Stimulated activated CD4-positive, alpha-beta T cell treated with anti-CD3 and anti-CD28 coated beads, TNF-alpha, amount 100 ng/mL, for 4 hours (primary cell): ENCODE data around the gene ZNF587.
"Not testable (repeated sequence)": the region's sequence is repeated elsewhere in the genome, so short reads cannot be mapped to it uniquely, and the experiment has no call there.

Source experiments
- DNase-seq, 3 experiments: peaks; one replicate each; pipeline ENCODE4 v3.0.0-alpha.2; 2020; ENCODE audit warnings: low read depth in 3 of 3

Gene ZNF587

GRCh38 chr19:57823155-57823554 is 26.5 kb upstream of the ZNF587 start:
- DNase-seq: not testable (repeated sequence)

- not testable (repeated sequence) for DNase-seq
These were observed 26.1 kb upstream of the ZNF587 start for GRCh38 chr19:57823608-57824007.

DNA sequence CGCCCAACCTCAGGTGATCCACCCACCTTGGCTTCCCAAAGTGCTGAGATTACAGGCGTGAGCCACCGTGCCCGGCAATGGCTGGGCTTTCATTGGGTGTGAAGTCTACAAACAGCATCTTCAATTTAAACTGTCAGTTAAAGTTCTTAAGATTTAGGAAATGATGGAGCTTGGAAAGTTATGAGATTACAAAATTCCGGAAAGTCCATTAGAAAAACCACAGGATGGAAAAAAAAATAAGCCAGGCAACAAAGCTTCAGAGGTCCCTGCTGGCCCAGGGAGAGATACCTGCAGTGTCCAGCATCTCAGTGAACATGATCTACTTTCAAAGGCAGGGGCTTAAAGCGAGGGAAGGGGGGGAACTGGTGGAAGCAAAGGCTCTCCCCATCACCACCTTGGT is 24.1 kb upstream of the ZNF587 start:
- no peak for DNase-seq

DNA sequence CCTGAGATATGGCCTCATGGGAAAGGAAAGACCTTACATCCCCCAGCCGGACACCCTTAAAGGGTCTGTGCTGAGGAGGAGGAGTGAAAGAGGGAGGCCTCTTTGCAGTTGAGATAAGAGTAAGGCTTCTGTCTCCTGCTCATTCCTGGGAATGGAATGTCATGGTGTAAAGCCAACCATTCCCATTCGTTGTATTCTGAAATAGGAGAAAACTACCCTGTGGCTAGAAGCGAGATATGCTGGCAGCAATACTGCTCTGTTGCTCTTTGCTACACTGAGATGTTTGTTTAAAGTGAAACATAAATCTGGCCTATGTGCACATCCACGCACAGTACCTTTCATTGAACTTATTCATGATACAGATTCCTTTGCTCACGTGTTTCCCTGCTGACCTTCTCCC is 20.3 kb upstream of the ZNF587 start:
- no peak for DNase-seq

DNA sequence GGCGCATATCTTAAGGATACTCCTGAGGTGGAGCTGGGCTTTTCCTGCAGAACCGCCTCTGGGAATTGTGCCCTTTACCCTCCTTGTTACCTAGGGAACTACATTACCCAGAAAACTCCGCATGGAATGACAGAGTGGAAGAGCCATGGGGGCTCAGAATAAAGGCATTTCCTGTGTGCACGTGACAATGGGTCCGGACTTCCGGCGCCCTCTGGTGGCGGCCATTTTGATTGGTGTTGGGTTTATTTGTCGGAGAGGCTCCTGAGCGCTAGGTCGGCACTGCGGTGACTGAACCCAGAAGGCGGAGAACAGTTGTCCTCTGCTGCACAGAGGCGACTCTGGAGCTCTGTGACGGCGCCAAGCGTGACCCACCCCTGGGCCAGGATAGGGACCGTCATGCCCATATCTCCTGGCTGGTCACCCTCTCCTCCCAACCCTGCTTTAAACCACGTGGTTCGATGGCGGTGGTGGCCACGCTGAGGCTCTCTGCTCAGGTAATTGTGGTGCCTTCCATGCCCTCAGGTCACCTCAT is 19.5 kb upstream of the ZNF587 start, which contains the start of gene ZNF587B:
TSS of gene ZNF587B (plus strand) at position 229 of the 532 bp plus-strand sequence. CDS start at position 459, 230 bp downstream.
- DNase-seq: no peak

DNA sequence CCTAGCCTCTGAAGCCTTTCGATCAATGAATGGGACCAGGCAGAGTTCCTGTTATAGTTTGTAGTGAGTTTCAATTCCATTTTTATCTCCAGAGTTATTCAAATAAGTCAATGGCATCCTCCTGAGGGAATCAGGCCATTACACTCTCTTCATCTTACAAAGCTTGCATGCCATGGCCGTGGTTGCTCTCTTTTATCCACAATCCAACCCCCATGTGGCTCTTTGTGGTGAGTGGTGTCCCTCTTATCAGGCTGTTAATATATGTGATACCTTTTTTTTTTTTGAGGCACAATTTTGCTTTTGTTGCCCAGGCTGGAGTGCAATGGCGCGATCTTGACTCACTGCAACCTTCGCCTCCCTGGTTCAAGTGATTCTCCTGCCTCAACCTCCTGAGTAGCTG is 12.7 kb upstream of the ZNF587 start:
- not testable (repeated sequence) for DNase-seq

- DNase-seq: not testable (repeated sequence)
These were observed 11.0 kb upstream of the ZNF587 start for GRCh38 chr19:57838622-57839191.

- DNase-seq: no peak
These were observed 8.4 kb upstream of the ZNF587 start for GRCh38 chr19:57841122-57841763.

DNA sequence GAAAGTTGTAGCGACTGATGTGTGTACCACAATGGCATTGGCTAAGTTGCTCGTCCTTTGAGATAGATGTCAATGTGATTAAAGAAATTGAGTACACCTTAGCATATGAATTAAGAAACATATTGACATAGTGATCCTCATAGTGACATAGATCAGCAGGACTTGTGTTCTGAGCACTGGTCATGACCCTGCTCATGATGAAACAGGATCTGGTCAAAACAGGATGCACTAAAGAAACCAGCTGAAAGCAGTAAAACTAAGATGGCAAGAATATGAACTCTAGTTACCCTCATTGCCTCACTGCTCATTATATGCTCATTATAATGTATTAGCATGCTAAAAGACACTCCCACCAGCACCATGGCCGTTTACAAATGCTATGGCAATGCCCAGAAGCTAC is 2.5 kb upstream of the ZNF587 start:
- not testable (repeated sequence) for DNase-seq

GRCh38 chr19:57849162-57849665 is 445 bp upstream of the ZNF587 start:
- DNase-seq: not testable (repeated sequence)

- no peak for DNase-seq
These were observed 926 bp downstream of the ZNF587 start for GRCh38 chr19:57850553-57851017.

- DNase-seq: not testable (repeated sequence)
These were observed 2.3 kb downstream of the ZNF587 start for GRCh38 chr19:57851812-57852603.

DNA sequence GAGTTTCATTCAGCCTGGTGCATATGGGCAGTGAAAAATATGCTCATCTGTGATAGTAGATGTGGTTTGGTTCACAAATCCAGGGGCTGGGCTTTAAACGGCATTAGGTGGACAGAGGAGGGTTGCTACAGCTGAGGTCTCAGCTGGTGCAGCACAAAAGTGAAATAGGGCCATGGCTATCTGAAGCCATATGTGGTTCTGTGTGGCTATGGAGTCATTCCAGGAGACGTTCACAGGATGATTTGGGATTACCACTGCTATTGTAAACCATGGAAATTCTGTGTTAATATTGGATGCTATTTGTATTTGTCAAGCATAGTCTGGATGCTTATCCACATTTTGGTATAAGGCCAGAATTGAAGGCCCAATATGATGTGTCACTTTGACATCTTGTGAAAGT is 4.5 kb downstream of the ZNF587 start:
- DNase-seq: not testable (repeated sequence)

DNA sequence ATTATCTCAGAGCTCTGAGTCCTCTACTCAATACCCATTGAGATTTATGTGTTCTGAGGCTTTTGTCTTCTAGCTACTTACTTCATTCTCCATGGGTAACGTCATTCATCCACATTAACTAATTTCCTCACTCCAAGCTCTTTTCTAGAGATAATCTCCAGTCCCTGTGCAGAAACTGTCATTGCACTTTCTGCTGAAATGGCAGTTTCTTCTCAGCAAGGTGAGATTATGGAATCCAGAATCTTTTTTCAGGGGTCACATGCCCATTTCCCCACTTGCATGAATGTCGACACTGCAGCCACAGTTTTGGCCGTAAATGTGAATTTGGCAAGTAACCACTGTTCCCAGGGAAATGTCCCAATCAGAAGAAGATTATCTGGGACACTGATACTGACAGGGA is 12.7 kb downstream of the ZNF587 start:
- DNase-seq: not testable (repeated sequence)

DNA sequence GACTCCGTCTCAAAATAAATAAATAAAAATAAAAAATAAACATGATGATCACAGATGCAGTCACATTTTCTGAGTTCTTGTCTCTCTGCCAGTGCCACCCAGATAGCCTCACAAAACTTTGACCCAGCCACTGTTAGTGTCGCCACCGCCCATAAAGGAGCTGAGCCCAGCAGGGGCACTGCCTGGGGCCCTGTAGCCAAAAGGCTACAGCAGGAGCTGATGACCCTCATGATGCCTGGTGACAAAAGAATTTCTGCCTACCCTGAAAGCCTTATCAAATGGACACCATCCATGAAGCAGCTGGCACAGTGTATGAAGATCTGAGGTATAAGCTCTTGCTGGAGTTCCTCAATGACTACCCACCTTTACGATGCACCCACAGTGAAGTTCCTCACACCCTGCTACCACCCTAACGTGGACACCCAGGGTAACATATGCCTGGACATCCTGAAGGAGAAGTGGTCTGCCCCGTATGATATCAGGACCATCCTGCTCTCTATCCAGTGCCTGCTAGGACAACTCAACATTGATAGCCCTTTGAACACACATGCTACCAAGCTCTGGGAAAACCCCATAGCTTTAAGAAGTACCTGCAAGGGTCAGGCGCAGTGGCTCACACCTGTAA is 18.3 kb downstream of the ZNF587 start:
- DNase-seq: no peak

- not testable (repeated sequence) for DNase-seq
These were observed 20.0 kb downstream of the ZNF587 start for GRCh38 chr19:57869655-57870054.

DNA sequence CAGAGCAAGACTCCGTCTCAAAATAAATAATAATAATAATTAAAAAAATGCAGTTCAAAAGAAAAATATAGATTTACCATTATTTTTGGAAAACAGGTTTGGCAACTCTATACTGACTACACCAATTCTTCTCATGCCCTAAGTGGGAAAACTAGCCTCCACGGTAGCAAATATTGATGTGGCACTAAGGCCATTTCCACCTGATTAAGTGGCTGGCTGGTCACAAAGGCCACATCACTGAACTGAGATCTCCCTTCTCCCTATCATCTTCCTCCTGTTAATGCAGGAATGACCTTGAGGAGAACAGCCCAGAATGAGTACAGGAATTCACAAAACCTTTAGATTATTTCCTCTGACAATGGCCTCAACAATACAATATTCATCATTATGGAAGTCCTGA is 20.6 kb downstream of the ZNF587 start:
- no peak for DNase-seq

DNA sequence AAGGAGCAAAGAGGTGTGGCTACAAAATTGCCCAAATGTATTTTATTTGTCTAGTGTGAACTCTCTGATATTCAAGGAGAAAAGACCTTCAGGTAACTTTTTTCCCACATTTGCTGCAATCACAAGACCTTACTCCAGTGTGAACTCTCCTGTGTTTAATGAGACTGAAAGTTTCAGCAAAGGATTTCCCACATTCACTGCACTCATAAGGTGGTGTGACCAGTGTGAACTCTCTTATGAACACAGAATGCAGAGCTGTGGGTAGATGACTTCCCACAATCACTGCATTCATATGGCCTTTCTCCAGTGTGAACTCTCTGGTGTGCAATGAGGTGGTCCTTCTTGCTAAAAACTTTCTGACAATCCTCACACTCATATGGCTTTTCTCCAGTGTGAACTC is 22.8 kb downstream of the ZNF587 start:
- no peak for DNase-seq

DNA sequence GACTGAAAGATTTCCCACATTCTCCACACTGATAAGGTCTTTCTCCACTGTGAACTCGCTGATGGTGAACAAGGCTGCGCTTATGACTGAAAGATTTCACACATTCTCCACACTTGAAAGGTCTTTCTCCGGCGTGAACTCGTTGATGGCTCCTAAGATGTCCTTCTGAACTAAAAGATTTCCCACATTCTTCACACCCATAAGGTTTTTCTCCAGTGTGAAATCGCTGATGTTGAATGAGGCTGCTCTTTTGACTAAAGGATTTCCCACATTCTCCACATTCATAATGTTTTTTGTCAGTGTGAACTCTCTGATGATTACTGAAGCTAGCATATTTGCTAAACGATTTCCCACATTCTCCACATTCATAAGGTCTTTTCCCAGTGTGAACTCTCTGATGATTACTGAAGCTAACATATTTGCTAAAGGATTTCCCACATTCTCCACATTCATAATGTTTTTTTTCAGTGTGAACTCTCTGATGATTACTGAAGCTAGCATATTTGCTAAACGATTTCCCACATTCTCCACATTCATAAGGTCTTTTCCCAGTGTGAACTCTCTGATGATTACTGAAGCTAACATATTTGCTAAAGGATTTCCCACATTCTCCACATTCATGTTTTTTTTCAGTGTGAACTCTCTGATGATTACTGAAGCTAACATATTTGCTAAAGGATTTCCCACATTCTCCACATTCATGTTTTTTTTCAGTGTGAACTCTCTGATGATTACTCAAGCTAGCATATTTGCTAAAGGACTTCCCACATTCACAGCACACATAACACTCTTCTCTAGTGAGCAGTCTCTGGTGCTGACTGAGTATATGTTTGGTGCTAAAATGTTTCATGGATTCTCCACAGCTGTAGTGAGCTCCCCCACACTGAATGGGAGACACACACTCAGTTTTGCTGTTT is 24.5 kb downstream of the ZNF587 start:
- DNase-seq: not testable (repeated sequence)

- no peak for DNase-seq
These were observed 36.4 kb downstream of the ZNF587 start for GRCh38 chr19:57886046-57886445.
